GM13976 (cell line): Measurements from ENCODE around the gene MEF2C.

Experiments
- DNase-seq: peaks from one replicate; pipeline ENCODE4 v3.0.0; 2012; ENCODE audit warnings: low spot score
- in situ Hi-C: fragments of 300-500 bp; cut with MboI; formaldehyde crosslinking; loops from one replicate; pipeline ENCODE4 v1.12.0; 2022; ENCODE audit warnings: low sequenced_read_pairs, mixed read lengths, inconsistent platforms; ENCODE audit not compliant: unreplicated experiment
- TF ChIP-seq, protein P1 (sequence below): IDR thresholded peaks from 2 replicates; pipeline ENCODE4 v1.5.1; 2012; ENCODE audit warnings: borderline replicate concordance, mild to moderate bottlenecking; ENCODE audit not compliant: insufficient read depth; ENCODE audit errors: extremely low read depth, missing control alignments, control extremely low read depth

MEF2C gene

DNA sequence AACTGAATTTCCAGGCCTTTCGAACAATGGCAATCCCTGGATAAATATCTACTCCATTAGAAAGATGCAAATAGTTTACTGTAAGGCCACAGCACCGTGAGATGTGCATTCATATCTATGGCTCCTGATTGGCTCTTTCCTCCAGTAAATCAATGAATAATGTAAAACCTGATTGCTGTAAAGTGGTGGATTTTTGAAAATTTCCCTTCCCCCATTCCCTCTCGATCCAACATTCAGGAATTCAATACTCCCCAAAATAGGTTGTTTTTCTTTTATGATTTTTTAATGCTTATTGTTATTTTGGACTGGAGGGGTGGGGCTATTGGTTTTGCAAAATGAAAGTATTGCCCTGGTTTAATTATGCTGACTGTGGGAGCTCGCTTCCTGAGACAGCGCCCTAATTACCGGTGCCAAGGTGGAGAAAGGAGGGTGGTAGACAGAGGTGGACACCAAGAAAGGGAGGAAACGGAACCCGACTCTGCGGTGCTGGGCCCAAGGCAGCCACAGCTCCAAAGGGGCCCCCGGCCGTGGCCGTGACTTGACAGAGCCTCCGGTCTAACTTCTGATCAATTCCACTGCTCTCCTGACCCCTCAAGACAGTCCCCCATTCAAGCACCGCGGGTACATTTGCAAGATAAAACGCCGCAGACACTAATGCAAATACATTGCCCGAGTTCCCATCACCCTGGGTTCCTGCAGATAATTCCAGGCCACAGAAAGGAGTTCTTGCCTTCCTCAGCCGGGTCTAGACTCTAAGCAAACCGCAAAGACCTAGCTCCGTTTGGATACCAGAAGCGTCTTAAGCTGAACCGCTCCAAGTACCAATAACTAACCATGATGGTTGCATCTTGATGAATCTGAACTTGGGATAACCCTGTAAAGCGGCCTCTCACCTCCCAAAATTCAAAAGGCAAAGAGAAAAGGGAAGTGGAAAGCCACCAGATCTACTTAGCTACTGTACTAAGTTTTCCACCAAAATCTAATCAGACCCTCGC is 211.2 kb downstream of the MEF2C start:
- TF ChIP-seq, protein P1, sequence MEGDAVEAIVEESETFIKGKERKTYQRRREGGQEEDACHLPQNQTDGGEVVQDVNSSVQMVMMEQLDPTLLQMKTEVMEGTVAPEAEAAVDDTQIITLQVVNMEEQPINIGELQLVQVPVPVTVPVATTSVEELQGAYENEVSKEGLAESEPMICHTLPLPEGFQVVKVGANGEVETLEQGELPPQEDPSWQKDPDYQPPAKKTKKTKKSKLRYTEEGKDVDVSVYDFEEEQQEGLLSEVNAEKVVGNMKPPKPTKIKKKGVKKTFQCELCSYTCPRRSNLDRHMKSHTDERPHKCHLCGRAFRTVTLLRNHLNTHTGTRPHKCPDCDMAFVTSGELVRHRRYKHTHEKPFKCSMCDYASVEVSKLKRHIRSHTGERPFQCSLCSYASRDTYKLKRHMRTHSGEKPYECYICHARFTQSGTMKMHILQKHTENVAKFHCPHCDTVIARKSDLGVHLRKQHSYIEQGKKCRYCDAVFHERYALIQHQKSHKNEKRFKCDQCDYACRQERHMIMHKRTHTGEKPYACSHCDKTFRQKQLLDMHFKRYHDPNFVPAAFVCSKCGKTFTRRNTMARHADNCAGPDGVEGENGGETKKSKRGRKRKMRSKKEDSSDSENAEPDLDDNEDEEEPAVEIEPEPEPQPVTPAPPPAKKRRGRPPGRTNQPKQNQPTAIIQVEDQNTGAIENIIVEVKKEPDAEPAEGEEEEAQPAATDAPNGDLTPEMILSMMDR: no peak
- DNase-seq: no peak
- in situ Hi-C loops: loop anchor here (10.0 kb wide), 1 partner anchor 527 kb away; no protein-coding TSS in a partner anchor

DNA sequence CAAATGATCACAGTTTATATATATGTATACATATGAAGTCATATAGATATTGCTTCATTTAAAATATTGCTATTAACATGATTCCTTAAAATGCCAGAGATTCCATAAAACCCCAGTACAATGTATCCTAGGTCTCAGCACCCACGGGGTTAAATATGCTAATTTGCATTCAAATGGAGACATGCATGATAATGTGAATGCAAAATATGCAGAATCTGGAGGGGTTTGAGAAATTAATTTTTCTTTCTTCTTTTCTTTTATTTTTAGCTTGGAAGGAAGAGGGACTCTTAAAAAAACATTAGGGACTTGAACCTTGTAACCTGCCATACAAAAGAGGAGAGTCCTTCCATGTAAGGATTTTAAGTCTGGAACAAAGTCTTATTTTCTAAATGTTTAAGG is 211.9 kb downstream of the MEF2C start:
- in situ Hi-C loops: loop anchor here (10.0 kb wide), 1 partner anchor 526 kb away; no protein-coding TSS in a partner anchor
- TF ChIP-seq, protein P1: no peak

DNA sequence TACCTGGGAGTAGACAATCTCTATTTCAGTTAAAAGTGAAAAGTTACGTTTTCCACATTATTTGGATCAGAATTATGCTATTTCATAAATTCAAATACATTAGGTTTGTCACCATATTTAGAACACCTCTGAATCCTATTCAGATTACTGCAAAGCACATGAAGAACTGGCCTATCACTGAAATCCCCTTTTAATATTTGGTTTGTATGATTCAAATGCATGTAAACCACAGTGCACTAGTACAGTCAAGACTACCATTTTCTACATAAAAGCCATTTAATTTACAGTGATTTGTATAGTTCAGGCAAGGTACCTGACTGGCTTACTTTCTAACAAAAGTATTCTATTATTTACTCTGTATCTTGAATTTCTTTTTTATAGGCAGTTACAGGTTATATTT is 212.5 kb downstream of the MEF2C start:
- in situ Hi-C loops: loop anchor here (10.0 kb wide), 1 partner anchor 526 kb away; no protein-coding TSS in a partner anchor
- TF ChIP-seq, protein P1: no peak
- no peak for DNase-seq

More for the DNA sequence above, 211.9 kb downstream of the MEF2C start:
- DNase-seq: no peak

DNA sequence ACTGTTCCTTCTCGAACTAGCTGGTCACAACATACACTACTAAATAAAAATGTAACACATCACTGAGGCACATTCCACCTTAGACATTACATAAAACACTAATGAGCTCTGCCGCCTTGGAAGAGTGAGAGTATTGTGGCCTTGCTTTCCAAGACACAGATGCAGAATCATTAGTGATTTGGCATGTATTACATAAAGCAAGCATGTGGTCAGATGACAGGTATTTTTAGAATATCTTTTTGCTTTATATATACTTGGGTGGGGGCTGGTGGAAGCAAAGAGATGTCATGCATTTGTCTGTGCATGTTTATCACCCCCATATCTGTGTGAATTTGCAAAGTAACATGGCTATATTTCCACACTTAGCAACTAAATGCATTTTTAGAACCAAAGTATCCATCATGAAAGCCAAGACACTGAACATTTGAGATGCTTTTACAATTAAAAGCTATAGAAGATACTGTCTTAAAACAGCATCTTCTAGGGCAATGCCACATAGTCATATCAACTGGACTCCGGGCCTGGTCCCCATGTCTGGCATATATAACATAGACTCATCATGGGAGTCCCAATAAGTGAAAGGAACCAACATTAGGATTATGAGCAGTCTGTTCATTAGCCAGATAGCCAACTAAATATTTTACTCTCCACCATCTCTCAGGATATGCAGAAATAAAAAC is 213.5 kb downstream of the MEF2C start:
- in situ Hi-C loops: loop anchor here (10.0 kb wide), 1 partner anchor 525 kb away; no protein-coding TSS in a partner anchor
- TF ChIP-seq, protein P1: no peak
- no peak for DNase-seq

DNA sequence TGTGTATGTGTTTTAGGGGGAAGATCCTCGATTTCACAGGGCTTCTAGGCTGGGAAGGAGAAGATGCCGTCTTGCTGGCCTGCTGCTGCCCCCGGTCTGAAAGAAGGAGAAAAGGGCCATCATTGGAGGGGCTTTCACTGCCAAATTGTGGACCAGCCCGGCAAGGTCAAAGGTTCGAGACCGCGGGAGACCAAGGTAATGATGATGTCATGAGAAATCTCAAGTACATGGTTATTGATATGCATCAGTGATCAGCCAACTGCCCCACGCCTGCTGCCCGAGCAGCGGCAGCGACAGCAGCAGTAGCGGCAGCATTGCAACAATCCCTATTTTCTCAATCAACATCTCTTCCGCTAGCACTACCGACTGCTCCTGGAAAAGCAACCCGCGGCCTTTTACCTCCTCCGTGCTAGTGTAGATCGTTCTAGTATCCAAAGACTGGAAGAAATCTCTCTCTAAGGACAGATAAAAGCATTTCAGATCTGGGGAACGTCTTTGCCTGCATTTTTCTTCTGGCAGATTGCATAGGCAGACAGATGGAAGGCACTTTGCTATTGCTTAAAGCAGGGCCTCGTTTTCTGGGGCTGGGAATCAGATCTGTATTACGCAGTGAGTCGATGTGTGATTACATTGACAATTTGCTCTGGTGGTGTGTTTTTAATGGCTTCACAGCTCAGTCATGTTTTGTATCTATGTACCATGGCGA is 215.3 kb downstream of the MEF2C start:
- TF ChIP-seq, protein P1: no peak
- in situ Hi-C loops: no loop called here
- DNase-seq: no peak
